Stimulated activated CD8-positive, alpha-beta memory T cell treated with anti-CD3 and anti-CD28 coated beads, Interleukin-7, amount 100 ng/mL, for 24 hours (primary cell): ENCODE data around the gene NUP62.
A peak's percentile ranks its signal among the peaks of the same experiment; 100 is the strongest.

Source experiments
- DNase-seq: peaks from one replicate; pipeline ENCODE4 v3.0.0-alpha.2; 2020; ENCODE audit warnings: low read depth

Gene NUP62

GRCh38 chr19:49896863-49897621 is 32.3 kb downstream of the NUP62 start, which contains the start of gene IL4I1:
Gene IL4I1 (minus strand): TSS chr19:49896887. CDS start chr19:49896160, 727 bp downstream.
- peak; percentile 33 for DNase-seq

- no peak for DNase-seq
Measured at GRCh38 chr19:49895566-49896297, 33.6 kb downstream of the NUP62 start.

GRCh38 chr19:49894879-49895565 is 34.3 kb downstream of the NUP62 start:
- no peak for DNase-seq

- DNase-seq = no peak
Measured at GRCh38 chr19:49894011-49894664, 35.2 kb downstream of the NUP62 start.

- DNase-seq = no peak
Measured at GRCh38 chr19:49892716-49893115, 36.6 kb downstream of the NUP62 start.

GRCh38 chr19:49891393-49891792 is 37.9 kb downstream of the NUP62 start:
- no peak for DNase-seq

GRCh38 chr19:49890349-49891311 is 38.7 kb downstream of the NUP62 start:
- DNase-seq = peak; percentile 37

GRCh38 chr19:49889687-49890348 is 39.5 kb downstream of the NUP62 start:
- DNase-seq = peak; percentile 45

GRCh38 chr19:49889038-49889686 is 40.1 kb downstream of the NUP62 start:
- no peak for DNase-seq

- DNase-seq = no peak
Measured at GRCh38 chr19:49888510-49888824, 40.8 kb downstream of the NUP62 start.

- no peak for DNase-seq
Measured at GRCh38 chr19:49887665-49888509, 41.4 kb downstream of the NUP62 start.

- no peak for DNase-seq
Measured at GRCh38 chr19:49887037-49887664, 42.2 kb downstream of the NUP62 start.

GRCh38 chr19:49884760-49885159 is 44.5 kb downstream of the NUP62 start:
- DNase-seq = no peak

- DNase-seq = no peak
Measured at GRCh38 chr19:49884109-49884508, 45.2 kb downstream of the NUP62 start.

- DNase-seq = no peak
Measured at GRCh38 chr19:49883094-49883493, 46.2 kb downstream of the NUP62 start.

GRCh38 chr19:49882643-49883042 is 46.7 kb downstream of the NUP62 start:
- DNase-seq = no peak

GRCh38 chr19:49881672-49882394 is 47.5 kb downstream of the NUP62 start:
- DNase-seq = no peak

- no peak for DNase-seq
Measured at GRCh38 chr19:49881186-49881585, 48.1 kb downstream of the NUP62 start.
